OCI-LY7 (cell line): ENCODE measurements around the gene FBN2. TPM values are rescaled to one million over a fixed set of nuclear protein-coding genes. Genes with fewer than 3 reads are reported as not detected.
"Not testable (repeated sequence)": the region's sequence is repeated elsewhere in the genome, so short reads cannot be mapped to it uniquely, and the experiment has no call there.

Experiments
- BruUV-seq: library from RNA; stranded (reverse); fragments of 400-500 nt; replicated peaks from 2 replicates; lab custom pipeline; 2021; lab: Mats Ljungman, UMichigan
- CTCF ChIA-PET: fragments of 300-600 bp; sonication (Branson Sonifier 250); formaldehyde crosslinking; loops from one replicate; lab custom pipeline; 2022; ENCODE audit warnings: antibody characterized with exemption; ENCODE audit not compliant: unreplicated experiment; lab: Charles Lee
- POLR2A ChIA-PET: fragments of 300-600 bp; sonication (Branson Sonifier 250); formaldehyde crosslinking; loops from one replicate; lab custom pipeline; 2022; ENCODE audit warnings: antibody characterized with exemption; lab: Charles Lee
- DNase-seq: peaks from one replicate; pipeline ENCODE4 v3.0.0-alpha.2; 2015; ENCODE audit warnings: low spot score
- H2AFZ ChIP-seq: fragments of 200-600 bp; sonication (generic), shearing (Covaris generic); 2 replicates; pipeline ENCODE4 v1.6.1; 2014; ENCODE audit warnings: mild to moderate bottlenecking, antibody characterized with exemption, low read length, moderate library complexity
- H3K27ac ChIP-seq: fragments of 200-600 bp; sonication (generic); 2 replicates; pipeline ENCODE4 v1.5.1; 2014; ENCODE audit warnings: mixed run types, low read depth, mild to moderate bottlenecking, moderate library complexity, low read length, inconsistent platforms; ENCODE audit not compliant: poor library complexity, severe bottlenecking
- H3K36me3 ChIP-seq: fragments of 200-600 bp; sonication (generic); 2 replicates; pipeline ENCODE4 v1.6.1; 2014; ENCODE audit warnings: mild to moderate bottlenecking, antibody characterized with exemption, low read length, moderate library complexity, mixed read lengths; ENCODE audit not compliant: insufficient read depth
- H3K4me1 ChIP-seq: fragments of 200-600 bp; sonication (generic); 2 replicates; pipeline ENCODE4 v1.5.1; 2014; ENCODE audit warnings: mild to moderate bottlenecking, low read length; ENCODE audit not compliant: insufficient read depth, poor library complexity, severe bottlenecking
- H3K4me2 ChIP-seq: fragments of 200-600 bp; sonication (generic); 2 replicates; pipeline ENCODE4 v1.6.1; 2014; ENCODE audit warnings: mild to moderate bottlenecking, low read length
- H3K4me3 ChIP-seq: fragments of 200-600 bp; sonication (generic); 2 replicates; pipeline ENCODE4 v1.5.1; 2014; ENCODE audit warnings: mild to moderate bottlenecking, low read depth, low read length; ENCODE audit not compliant: poor library complexity, severe bottlenecking
- H3K79me2 ChIP-seq: fragments of 200-600 bp; sonication (generic); 2 replicates; pipeline ENCODE4 v1.6.1; 2016; ENCODE audit warnings: low read depth, mild to moderate bottlenecking, low read length, moderate library complexity, mixed read lengths; ENCODE audit not compliant: insufficient read depth
- H3K9me2 ChIP-seq: fragments of 200-600 bp; sonication (generic); 2 replicates; pipeline ENCODE4 v1.6.1; 2016; ENCODE audit warnings: mild to moderate bottlenecking, low read length, mixed read lengths; ENCODE audit not compliant: insufficient read depth
- H3K9me3 ChIP-seq: fragments of 200-600 bp; sonication (generic); 2 replicates; pipeline ENCODE4 v1.6.1; 2014; ENCODE audit warnings: mild to moderate bottlenecking, mixed run types, low read length, mixed read lengths
- H4K20me1 ChIP-seq: fragments of 200-600 bp; sonication (generic); 2 replicates; pipeline ENCODE4 v1.6.1; 2014; ENCODE audit warnings: mild to moderate bottlenecking, antibody characterized with exemption, low read length, moderate library complexity, mixed read lengths; ENCODE audit not compliant: insufficient read depth
- CTCF ChIP-seq: fragments of 200-600 bp; sonication (generic); conservative IDR thresholded peaks from 2 replicates; pipeline ENCODE4 v1.5.1; 2014; ENCODE audit warnings: mild to moderate bottlenecking, antibody characterized with exemption, low read length, moderate library complexity, mixed read lengths
- EZH2phosphoT487 ChIP-seq: fragments of 200-600 bp; sonication (generic); IDR thresholded peaks from 2 replicates; pipeline ENCODE4 v1.6.1; 2018; ENCODE audit warnings: low read depth, borderline replicate concordance, mild to moderate bottlenecking, mixed run types, antibody characterized with exemption, low read length, moderate library complexity, mixed read lengths
- intact Hi-C: fragments of 100-400 bp; cut with micrococcal nuclease; formaldehyde crosslinking; loops from one replicate; pipeline ENCODE4 v1.10.0; 2022; ENCODE audit not compliant: unreplicated experiment
- total RNA-seq, 2 experiments: library from RNA; depleted of rRNA in 1 of 2; stranded (reverse); fragments of >200 nt in 1 of 2; shearing (Covaris generic) in 1 of 2; gene quantifications; 2 replicates each; pipeline ENCODE4 v1.2.3, GENCODE V29; 2014 to 2022

The FBN2 gene
- total RNA-seq, 2 experiments from 2014 or later, result not detected

DNA sequence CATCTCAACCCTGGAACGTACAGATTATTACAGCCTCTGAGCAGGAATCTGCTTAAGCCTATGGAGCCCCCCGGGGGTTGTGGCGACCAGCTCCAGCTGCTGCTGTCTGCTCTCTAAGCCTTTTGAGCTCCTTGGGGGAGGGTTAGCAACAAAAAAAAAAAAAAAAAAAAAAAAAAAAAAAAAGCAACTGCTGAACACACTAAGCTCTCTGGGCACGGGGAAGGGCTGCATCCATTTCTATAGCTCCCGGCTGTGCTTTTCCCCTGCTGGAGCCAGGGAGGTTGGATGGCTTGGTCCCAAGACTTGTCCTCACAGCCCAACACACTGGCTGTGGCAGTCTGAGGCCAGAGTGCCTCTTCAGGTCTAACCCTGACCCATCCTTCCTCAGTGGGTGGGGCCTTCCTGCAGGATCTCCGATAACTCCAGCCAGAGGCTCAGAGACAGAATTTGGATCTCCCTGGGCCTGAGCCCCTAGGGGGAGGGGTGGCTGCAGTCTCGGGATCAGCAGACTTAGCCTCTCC lies 82.1 kb downstream of the FBN2 start:
- no TSS peak for BruUV-seq
- ChIA-PET POLR2A (interaction anchor here (1.7 kb wide), 1 partner anchor 28 kb away, joined by 3 read pairs; no protein-coding TSS in a partner anchor), CTCF (no interaction called here)
- TF ChIP-seq CTCF, result no peak
- TF ChIP-seq EZH2phosphoT487, result no peak
- no peak overlapping the region for H2AFZ ChIP-seq
- no peak overlapping the region for H3K27ac ChIP-seq
- no peaks in the 10 kb centered on the region for H3K9me2 ChIP-seq
- H3K4me2 ChIP-seq, result no peak overlapping the region
- DNase-seq, result no peak
- intact Hi-C loops, result no loop called here
- H3K4me1 ChIP-seq, result no peaks in the 10 kb centered on the region
- H3K79me2 ChIP-seq, result no peaks in the 10 kb centered on the region
- no peak overlapping the region for H3K4me3 ChIP-seq
- H3K9me3 ChIP-seq, result no peaks in the 10 kb centered on the region
- no peaks in the 10 kb centered on the region for H4K20me1 ChIP-seq
- H3K36me3 ChIP-seq, result no peaks in the 10 kb centered on the region

DNA sequence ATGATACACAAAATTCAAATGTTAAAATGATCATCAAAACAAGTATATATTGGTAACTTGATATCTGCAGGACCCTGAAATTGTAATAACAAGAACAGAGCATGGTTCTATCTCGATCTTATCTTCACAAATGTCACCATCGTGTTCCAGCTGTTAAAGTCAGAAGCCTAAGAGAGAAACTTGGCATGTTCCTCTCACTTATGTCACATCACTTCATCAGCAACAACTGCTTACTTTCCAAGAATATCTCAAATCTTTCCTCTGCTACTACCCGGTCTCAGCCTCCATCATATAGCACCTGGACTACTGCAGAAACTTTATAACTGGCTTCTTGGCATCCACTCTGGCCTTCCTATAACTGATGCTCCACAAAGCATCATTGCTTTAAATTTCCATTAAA lies 84.9 kb downstream of the FBN2 start:
- no peak for DNase-seq
- no peak overlapping the region for H3K4me3 ChIP-seq
- no peaks in the 10 kb centered on the region for H3K36me3 ChIP-seq
- no peak overlapping the region for H3K4me2 ChIP-seq
- intact Hi-C loops, result no loop called here
- no peaks in the 10 kb centered on the region for H3K4me1 ChIP-seq
- ChIA-PET POLR2A (no interaction called here), CTCF (no interaction called here)
- H3K9me3 ChIP-seq, result no peaks in the 10 kb centered on the region
- H4K20me1 ChIP-seq, result no peaks in the 10 kb centered on the region
- H3K27ac ChIP-seq, result no peak overlapping the region
- H3K9me2 ChIP-seq, result no peaks in the 10 kb centered on the region
- TF ChIP-seq CTCF, result no peak
- TF ChIP-seq EZH2phosphoT487, result no peak
- BruUV-seq, result no TSS peak
- H3K79me2 ChIP-seq, result no peaks in the 10 kb centered on the region
- H2AFZ ChIP-seq, result no peak overlapping the region

DNA sequence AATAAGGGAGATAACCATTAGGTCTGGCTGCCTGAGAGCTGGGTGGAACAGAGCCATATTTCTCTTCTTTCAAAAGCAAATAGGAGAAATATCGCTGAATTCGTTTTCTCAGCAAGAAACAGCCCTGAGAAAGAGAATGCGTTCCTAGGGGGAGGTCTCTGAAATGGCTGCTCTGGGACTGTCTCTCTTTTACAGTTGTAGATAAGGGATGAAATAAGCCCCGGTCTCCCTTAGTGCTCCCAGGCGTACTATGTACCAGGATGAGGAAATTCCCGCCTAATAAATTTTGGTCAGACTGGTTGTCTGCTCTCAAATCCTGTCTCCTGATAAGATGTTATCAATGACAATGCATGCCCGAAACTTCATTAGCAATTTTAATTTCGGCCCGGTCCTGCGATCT lies 90.8 kb downstream of the FBN2 start:
- H3K4me3 ChIP-seq, BruUV-seq, H3K27ac ChIP-seq, H3K79me2 ChIP-seq, DNase-seq, H3K4me2 ChIP-seq, POLR2A ChIA-PET, H3K9me3 ChIP-seq, H2AFZ ChIP-seq, H3K36me3 ChIP-seq, H3K4me1 ChIP-seq, intact Hi-C loops, H4K20me1 ChIP-seq, H3K9me2 ChIP-seq, CTCF ChIA-PET: not testable (repeated sequence)
